Skin epidermis (tissue), 12 donors: ENCODE measurements around the gene LSM12.
"Not testable (repeated sequence)": the region's sequence is repeated elsewhere in the genome, so short reads cannot be mapped to it uniquely, and the experiment has no call there.

ENCODE experiments used
- H3K27ac ChIP-seq, 21 experiments: fragments of 200-600 bp; sonication (generic) in 11 of 21; one replicate each; pipeline ENCODE4 v1.5.0; 2020; ENCODE audit warnings: mild to moderate bottlenecking in 3 of 21, inconsistent platforms in 2 of 21, moderate library complexity in 2 of 21
- H3K4me3 ChIP-seq, 7 experiments: fragments of 200-600 bp; sonication (generic) in 2 of 7; one replicate each; pipeline ENCODE4 v1.5.0; 2020; ENCODE audit warnings: inconsistent platforms in 2 of 7, mild to moderate bottlenecking in 2 of 7, moderate library complexity in 1 of 7

LSM12 gene

GRCh38 chr17:44066204-44066930 lies at the start of gene LSM12:
Gene LSM12 (minus strand): TSS chr17:44066671. CDS start chr17:44066587, 84 bp downstream.
- Histone ChIP-seq H3K4me3 (peak within 1 kb of the TSS; percentile 49 to 90 (median 82)), H3K27ac (peak within 1 kb of the TSS; percentile 78 to 99 (median 97))

- peak overlapping the region in 2 of 21 experiments; percentile 14 to 26 for H3K27ac ChIP-seq
- no peak overlapping the region for H3K4me3 ChIP-seq
Measured at GRCh38 chr17:44115585-44116415, 49.3 kb upstream of the LSM12 start.

- peak overlapping the region in 11 of 21 experiments; percentile 0 to 86 (median 42) for H3K27ac ChIP-seq
- H3K4me3 ChIP-seq, result no peak overlapping the region
Measured at GRCh38 chr17:44113868-44114840, 47.7 kb upstream of the LSM12 start.

- Histone ChIP-seq H3K4me3 (no peak overlapping the region), H3K27ac (peak overlapping the region in 13 of 21 experiments; percentile 0 to 86 (median 42))
Measured at GRCh38 chr17:44113382-44113781, 46.9 kb upstream of the LSM12 start.

- Histone ChIP-seq H3K4me3 (no peak overlapping the region), H3K27ac (peak overlapping the region in 16 of 21 experiments; percentile 0 to 88 (median 40))
Measured at GRCh38 chr17:44112284-44113280, 46.1 kb upstream of the LSM12 start.

- Histone ChIP-seq H3K4me3 (no peak overlapping the region), H3K27ac (peak overlapping the region in 13 of 21 experiments; percentile 41 to 88 (median 68))
Measured at GRCh38 chr17:44111777-44112176, 45.3 kb upstream of the LSM12 start.

- H3K27ac ChIP-seq, result peak overlapping the region in 20 of 21 experiments; percentile 39 to 88 (median 72)
- peak overlapping the region; percentile 24 to 38 (median 32) for H3K4me3 ChIP-seq
Measured at GRCh38 chr17:44110823-44111633, 44.6 kb upstream of the LSM12 start.

- H3K4me3 ChIP-seq, result peak overlapping the region; percentile 24 to 38 (median 32)
Measured at GRCh38 chr17:44110011-44110686, 43.7 kb upstream of the LSM12 start.

GRCh38 chr17:44109312-44109630 lies 42.8 kb upstream of the LSM12 start:
- H3K27ac ChIP-seq, result peak overlapping the region in 19 of 21 experiments; percentile 1 to 88 (median 68)
- peak overlapping the region in 5 of 7 experiments; percentile 24 to 38 (median 33) for H3K4me3 ChIP-seq

More at GRCh38 chr17:44110011-44110686, 43.7 kb upstream of the LSM12 start:
- peak overlapping the region in 19 of 21 experiments; percentile 39 to 88 (median 73) for H3K27ac ChIP-seq

GRCh38 chr17:44108440-44109311 lies 42.2 kb upstream of the LSM12 start:
- peak overlapping the region in 19 of 21 experiments; percentile 1 to 88 (median 68) for H3K27ac ChIP-seq
- H3K4me3 ChIP-seq, result peak overlapping the region in 3 of 7 experiments; percentile 24 to 38 (median 32)

GRCh38 chr17:44106801-44107200 lies 40.3 kb upstream of the LSM12 start:
- no peak overlapping the region for H3K27ac ChIP-seq
- H3K4me3 ChIP-seq, result no peak overlapping the region

GRCh38 chr17:44105941-44106340 lies 39.5 kb upstream of the LSM12 start:
- H3K27ac ChIP-seq, result no peak overlapping the region
- H3K4me3 ChIP-seq, result no peak overlapping the region

- H3K27ac ChIP-seq, result peak overlapping the region in 1 of 21 experiments; percentile 6
- H3K4me3 ChIP-seq, result no peak overlapping the region
Measured at GRCh38 chr17:44105483-44105882, 39.0 kb upstream of the LSM12 start.

- H3K27ac ChIP-seq, result peak overlapping the region in 8 of 21 experiments; percentile 8 to 70 (median 50)
- H3K4me3 ChIP-seq, result no peak overlapping the region
Measured at GRCh38 chr17:44102849-44103622, 36.6 kb upstream of the LSM12 start.

GRCh38 chr17:44101858-44102257 lies 35.4 kb upstream of the LSM12 start:
- H3K27ac ChIP-seq, result peak overlapping the region in 2 of 21 experiments; percentile 10 to 67
- H3K4me3 ChIP-seq, result not testable (repeated sequence)
